ENCODE measurements around the gene PGM5.
"Not testable (repeated sequence)": the region's sequence is repeated elsewhere in the genome, so short reads cannot be mapped to it uniquely, and the experiment has no call there.

PGM5 gene

GRCh38 chr9:68356380-68357118, at the start of gene PGM5:
Gene PGM5 (plus strand): TSS chr9:68356611. CDS start chr9:68357128, 517 bp downstream.
- DNase-seq: not testable (repeated sequence)

DNA sequence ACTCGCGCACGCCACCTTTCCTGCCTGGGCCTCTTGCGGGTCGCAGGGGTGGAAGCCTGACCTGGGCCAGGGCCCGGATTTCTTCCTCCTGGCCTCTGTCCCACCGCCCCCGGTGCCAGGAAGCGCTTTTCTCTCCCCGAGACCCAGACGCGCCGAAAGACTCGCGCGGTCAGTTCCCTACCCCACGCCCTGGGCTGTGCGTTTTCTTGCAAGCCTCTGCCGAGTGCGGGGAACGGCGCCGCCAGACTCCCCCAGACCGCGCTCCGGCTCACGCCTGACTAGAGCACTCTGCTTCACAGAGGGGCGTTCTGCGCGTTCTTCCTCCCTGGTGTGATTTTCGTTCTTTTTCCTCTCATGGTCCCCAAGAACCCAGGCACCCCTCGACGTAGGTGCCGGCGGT, 49.3 kb upstream of the PGM5 start:
- DNase-seq: not testable (repeated sequence)

GRCh38 chr9:68307654-68308053, 48.8 kb upstream of the PGM5 start:
- not testable (repeated sequence) for DNase-seq

DNA sequence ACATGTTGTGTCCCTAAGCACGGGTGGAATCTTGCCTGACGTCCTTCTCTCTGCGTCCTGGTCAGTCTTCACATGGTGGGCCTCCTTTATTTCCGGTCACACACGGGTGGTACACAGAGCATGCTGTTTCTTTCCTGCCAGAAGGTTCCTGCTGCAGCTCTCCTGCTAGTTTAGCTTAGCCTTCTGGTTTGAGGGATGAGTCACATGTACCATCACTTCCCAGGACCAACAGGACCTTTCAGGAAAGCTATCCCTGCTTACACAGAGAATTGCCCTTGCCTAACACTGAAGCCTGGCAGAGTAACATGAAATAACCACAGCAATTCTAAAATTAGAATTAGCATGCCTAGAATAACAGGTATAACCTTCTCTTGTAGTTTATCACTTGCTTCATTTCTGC, 45.2 kb upstream of the PGM5 start:
- DNase-seq: not testable (repeated sequence)

- not testable (repeated sequence) for DNase-seq
Observed at GRCh38 chr9:68318209-68318608, 38.2 kb upstream of the PGM5 start.

GRCh38 chr9:68323749-68324148, 32.7 kb upstream of the PGM5 start:
- DNase-seq: not testable (repeated sequence)

DNA sequence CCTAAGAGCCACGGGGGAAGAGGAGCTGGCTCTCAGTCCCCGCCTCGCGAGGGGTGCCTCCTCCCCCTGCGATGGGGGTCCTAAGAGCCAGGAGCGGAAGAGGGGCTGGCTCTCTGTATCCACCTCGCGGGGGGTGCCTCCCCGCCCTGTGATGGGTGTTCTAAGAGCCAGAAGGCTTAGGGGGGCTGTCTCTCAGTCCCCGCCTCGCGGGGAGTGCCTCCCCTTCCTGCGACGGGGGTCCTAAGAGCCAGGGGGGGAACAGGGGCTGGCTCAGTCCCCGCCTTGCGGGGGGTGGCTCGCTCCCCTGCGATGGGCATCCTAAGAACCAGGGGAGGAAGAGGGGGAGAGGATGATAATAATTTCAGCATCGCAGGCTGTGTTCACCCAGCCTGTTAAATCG, 31.9 kb upstream of the PGM5 start:
- not testable (repeated sequence) for DNase-seq

DNA sequence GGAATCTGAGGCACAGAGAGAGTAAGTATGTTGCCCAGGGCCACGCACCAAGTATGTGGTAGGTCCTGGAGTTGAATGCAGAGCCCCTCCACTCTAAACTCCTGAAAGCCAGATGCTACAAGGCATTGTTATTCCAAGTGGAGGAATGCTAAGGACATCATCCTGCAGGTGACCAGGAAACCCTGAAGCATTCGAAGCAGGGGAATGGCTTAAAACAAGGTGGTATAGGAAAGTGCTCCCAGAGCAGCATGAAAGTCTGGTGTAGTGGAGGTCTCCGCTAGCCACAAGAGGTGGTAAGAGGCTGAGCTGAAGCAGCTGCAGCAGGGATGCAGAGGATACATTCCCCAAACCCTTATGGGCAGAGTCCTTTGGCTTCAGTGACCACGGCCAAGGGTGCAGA, 27.3 kb upstream of the PGM5 start:
- not testable (repeated sequence) for DNase-seq

DNA sequence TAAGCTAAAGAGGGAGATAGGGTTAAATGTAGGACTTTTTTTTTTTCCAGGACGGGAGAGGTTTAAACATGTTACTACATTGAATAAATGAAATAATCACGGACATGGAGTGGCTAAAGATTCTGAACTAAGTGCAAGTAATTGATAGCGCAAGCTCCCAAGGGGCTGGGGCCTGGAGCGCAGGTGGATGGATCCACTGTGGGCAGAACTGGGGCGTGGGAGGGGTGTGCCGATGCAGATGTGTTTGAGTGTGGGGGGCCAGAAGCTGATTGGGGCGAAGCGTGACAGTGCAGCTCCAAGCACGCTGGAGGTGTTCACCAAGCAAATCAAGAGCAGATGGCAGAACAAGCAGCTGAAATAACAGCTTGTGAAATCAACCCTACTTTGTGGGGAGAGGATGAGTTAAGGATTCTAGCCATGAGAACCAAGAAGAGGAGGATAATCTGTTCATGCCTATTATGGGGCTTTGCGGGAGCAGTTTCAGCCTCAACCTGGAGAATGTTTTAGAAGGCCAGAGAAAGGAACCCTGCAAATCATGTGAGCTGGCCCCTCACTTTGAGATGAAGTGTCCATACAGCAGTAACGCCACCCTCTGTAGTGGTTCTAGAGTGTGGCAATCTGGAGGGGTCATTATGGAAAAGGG, 25.8 kb upstream of the PGM5 start:
- DNase-seq: not testable (repeated sequence)

DNA sequence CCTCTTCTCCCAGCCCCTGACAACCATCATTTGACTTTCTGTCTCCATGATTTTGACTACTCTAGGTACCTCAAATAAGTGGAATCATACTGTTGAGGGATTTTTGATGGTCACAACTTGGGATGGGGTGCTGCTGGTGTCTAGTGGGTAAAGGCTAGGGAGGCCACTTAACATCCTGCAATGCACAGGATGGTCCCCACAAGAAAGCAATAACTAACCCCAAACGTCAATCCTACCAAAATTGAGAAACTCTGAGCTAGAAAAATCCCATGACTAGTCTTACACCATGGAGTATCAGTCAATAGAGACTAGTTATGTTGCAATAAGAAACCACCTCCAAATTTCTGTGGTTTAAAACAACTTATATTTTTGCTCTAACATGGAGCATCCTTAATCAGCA, 24.3 kb upstream of the PGM5 start:
- DNase-seq: not testable (repeated sequence)

- DNase-seq: not testable (repeated sequence)
Observed at GRCh38 chr9:68335935-68336334, 20.5 kb upstream of the PGM5 start.

DNA sequence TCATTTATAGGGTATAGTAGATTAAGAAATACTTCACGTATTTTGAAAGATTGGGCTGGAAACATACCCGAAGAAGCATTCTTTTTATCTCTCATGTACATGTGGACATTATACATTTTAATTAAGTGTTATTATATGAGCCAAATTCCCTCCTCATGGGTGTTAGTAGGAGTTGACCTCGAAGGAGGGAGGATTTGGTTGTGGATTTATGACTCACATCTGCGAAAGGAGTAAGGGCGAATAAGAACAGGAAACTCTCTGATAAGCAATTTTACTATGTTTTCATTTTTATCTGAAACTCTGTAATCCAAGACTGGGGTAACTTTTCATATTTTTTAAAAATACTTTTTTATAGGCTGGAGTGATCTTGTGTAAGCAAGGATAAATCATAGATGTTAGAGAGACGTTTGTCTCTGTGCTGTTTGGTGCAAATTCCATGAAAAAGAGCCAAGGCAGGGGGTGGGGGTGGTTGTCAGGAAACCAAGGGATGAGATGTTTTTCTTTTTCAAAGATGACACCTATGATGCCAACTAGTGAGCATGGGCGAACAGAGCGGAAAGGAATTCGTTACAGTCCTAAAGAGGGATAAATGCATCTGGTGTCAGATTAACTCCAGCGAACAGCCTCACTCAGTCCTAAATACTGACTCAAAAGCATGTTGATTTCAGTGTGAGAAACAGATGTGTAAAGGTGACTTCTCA, 19.6 kb upstream of the PGM5 start:
- not testable (repeated sequence) for DNase-seq

GRCh38 chr9:68338000-68338399, 18.4 kb upstream of the PGM5 start:
- DNase-seq: not testable (repeated sequence)

DNA sequence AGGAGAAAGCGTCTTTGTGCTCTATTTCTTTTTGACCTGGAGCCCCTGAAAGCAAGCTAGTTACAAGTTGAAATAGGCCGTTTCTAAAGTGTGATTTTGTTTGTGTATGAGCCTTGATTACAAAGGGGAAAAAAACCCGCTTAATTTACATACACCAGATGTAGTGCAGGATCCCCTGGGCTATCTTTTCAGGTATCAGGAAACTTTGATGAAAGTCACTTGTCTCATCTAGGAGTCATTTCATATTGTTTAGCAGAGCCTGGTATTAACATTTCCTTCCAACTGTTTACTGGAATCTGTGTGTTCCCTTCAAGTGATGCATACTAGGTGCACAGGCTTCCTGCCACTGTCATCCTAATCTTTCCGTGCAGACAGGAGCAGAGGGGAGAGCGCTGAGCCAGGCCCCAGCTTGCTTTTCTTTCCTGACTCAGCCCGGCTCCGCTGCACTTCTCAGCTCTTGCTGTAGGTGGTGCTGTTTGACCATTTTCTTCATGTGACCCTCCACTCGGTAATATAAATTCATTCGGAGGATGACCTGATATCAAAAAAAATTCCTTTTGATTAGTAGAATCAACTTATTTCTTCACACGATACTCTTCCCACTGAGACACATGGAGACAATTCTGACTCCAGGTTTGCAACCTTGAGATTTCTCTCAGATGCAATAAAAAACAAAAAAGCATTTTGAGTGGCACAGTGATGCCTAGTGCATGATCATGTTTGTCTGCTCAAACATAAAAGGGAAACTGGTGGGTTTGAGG, 14.0 kb upstream of the PGM5 start:
- DNase-seq: not testable (repeated sequence)

GRCh38 chr9:68343242-68343641, 13.2 kb upstream of the PGM5 start:
- DNase-seq: not testable (repeated sequence)

DNA sequence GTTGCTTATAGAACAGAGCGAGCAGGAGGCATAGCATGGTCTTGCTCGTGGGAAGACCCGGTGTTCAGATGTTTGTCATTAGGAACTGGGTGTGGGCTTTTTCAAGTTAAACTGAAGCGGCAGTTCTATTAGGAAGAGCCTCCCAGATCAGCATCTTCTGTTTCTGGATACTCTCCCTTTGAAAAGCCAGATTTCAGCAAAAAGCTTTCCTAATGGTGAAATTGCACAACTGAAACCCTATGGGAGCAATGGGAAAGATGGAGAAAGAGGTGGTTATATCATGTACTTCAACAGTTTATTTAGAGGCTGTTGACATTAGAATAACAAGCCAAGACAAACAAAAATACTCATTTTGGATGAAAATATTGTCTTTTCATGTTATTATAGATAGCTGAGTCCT, 12.4 kb upstream of the PGM5 start:
- not testable (repeated sequence) for DNase-seq

DNA sequence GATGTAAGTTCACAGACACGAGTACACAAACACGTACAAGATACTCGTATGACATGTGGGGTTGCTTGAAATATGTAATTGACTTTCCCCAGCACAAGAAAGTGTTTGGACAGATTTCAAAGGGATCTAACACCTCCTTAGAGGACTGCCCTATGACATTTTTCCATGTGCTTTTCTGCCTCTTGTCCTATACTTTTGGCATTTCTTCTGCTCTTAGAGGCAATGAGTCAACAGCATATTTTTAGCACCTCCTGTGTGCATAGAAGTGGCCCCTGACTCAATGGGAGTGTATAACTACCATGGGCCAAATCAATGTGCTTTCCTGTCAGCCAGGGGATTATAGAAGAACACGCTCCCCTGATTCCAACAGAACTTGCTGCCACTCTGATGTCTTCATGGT, 4.7 kb upstream of the PGM5 start:
- not testable (repeated sequence) for DNase-seq

DNA sequence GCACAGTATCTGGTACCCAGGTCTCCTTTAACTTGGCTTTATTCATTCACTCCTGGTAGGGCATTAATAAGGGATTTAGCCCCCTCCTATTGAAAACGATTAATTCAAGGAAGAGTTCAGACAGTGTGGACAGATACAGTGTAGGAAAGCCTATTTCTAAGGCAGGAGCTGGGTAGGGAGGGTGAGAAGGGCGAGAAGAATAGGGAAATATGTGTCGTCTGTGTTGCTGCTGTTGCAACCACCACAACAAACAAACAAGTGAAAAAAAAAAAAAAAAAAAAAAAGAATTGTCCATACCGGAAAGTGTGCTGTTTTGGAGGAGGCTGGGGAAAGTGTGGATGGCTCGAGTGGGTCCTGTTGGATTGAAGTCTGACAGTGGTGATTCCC, 425 bp upstream of the PGM5 start:
- DNase-seq: not testable (repeated sequence)

- DNase-seq: not testable (repeated sequence)
Observed at GRCh38 chr9:68357119-68357714, 806 bp downstream of the PGM5 start.

GRCh38 chr9:68366933-68367547, 10.6 kb downstream of the PGM5 start:
- DNase-seq: not testable (repeated sequence)

DNA sequence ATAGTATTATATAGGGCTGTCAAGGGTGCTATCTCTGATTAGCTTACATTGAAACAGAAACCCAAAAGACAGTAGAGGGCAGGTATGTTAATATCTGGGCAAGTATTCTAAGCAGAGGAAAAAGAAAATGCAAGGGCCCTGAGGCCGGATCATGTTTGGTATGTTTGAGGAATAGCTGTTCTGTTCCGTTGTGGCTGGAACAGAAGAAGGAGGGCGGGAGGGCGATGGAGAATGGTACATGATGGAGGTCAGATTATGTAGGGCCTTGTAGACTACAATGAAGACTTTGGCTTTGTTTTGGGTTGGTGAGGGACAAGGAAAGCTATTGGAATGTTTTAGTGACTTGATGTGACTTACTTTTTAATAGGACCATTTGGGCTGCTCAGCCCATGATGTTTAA, 19.4 kb downstream of the PGM5 start:
- DNase-seq: not testable (repeated sequence)

DNA sequence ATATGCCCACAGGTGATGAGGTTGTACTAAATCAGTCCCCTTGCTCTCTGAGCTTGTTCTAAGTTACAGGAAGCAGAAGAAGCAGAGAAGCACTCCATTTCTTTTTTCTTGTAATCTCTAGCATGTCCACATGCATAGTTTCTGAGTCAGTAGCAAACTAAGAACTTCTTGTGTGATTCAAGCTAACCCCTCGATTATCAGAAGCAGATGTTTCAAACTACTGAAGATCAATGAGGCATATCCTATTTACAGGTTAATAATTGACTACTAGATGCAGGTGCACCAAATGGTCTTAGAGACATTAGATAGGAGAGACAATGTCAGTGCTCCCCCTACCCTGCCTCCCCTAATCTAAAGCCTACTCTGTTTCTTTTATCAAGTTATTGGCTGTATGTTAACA, 21.3 kb downstream of the PGM5 start:
- not testable (repeated sequence) for DNase-seq
